PFSK-1 (cell line): Measurements from ENCODE around the gene VSTM2A.
A peak's percentile ranks its signal among the peaks of the same experiment; 100 is the strongest.

ENCODE experiments used
- FOXP2 ChIP-seq: optimal IDR thresholded peaks from 2 replicates; pipeline ENCODE3; 2011; ENCODE audit warnings: borderline replicate concordance, control low read depth, inconsistent platforms; ENCODE audit not compliant: insufficient read depth; ENCODE audit errors: extremely low read length, extremely low read depth
- POLR2AphosphoS5 ChIP-seq: IDR thresholded peaks from 2 replicates; pipeline ENCODE4 v1.6.1; 2012; ENCODE audit warnings: low read depth, mild to moderate bottlenecking, control low read depth, low read length, moderate library complexity
- SIN3A ChIP-seq: IDR thresholded peaks from 2 replicates; pipeline ENCODE4 v1.6.1; 2012; ENCODE audit warnings: mild to moderate bottlenecking, low read length, moderate library complexity, borderline replicate concordance; ENCODE audit not compliant: insufficient read depth
- TAF1 ChIP-seq: IDR thresholded peaks from 2 replicates; pipeline ENCODE4 v1.6.1; 2012; ENCODE audit warnings: low read length, control low read depth, borderline replicate concordance; ENCODE audit not compliant: insufficient read depth
- TF ChIP-seq, protein P1 (sequence below), 2 experiments: IDR thresholded peaks; 2 replicates each; pipeline versions ENCODE4 v1.6.1 to v1.8.0; 2011 to 2012; ENCODE audit warnings: low read depth in 2 of 2, low read length in 2 of 2, control low read depth in 1 of 2, inconsistent platforms in 1 of 2, mild to moderate bottlenecking in 1 of 2, moderate library complexity in 1 of 2; ENCODE audit not compliant: insufficient read depth in 1 of 2

Gene VSTM2A

DNA sequence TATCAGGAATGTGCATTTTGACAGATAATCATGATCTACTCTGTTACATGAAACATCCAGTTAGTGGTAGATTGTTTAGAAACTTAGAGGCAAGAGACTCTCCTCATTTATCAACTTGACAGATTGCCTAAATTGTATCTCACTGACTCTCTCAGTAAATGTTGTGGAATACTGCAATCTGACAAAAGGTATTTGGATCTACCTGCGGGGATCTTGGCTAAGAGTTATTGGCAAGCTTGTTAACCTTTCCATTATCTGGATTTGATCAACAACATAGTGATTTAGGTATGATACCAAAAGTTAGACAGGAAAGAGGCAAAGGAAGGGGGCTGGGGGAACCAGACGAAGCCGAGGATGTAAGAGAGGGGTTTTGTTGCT is 2.0 kb downstream of the VSTM2A start:
- TF ChIP-seq SIN3A (no peak), TAF1 (no peak), FOXP2 (no peak), POLR2AphosphoS5 (no peak)
- TF ChIP-seq, protein P1, sequence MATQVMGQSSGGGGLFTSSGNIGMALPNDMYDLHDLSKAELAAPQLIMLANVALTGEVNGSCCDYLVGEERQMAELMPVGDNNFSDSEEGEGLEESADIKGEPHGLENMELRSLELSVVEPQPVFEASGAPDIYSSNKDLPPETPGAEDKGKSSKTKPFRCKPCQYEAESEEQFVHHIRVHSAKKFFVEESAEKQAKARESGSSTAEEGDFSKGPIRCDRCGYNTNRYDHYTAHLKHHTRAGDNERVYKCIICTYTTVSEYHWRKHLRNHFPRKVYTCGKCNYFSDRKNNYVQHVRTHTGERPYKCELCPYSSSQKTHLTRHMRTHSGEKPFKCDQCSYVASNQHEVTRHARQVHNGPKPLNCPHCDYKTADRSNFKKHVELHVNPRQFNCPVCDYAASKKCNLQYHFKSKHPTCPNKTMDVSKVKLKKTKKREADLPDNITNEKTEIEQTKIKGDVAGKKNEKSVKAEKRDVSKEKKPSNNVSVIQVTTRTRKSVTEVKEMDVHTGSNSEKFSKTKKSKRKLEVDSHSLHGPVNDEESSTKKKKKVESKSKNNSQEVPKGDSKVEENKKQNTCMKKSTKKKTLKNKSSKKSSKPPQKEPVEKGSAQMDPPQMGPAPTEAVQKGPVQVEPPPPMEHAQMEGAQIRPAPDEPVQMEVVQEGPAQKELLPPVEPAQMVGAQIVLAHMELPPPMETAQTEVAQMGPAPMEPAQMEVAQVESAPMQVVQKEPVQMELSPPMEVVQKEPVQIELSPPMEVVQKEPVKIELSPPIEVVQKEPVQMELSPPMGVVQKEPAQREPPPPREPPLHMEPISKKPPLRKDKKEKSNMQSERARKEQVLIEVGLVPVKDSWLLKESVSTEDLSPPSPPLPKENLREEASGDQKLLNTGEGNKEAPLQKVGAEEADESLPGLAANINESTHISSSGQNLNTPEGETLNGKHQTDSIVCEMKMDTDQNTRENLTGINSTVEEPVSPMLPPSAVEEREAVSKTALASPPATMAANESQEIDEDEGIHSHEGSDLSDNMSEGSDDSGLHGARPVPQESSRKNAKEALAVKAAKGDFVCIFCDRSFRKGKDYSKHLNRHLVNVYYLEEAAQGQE (IDR thresholded peaks at IDR 0.05; ENCODE audit: insufficient read depth in 1 of 2, low read depth in 2 of 2, low read length in 2 of 2) = no peak

GRCh38 chr7:54544527-54545240 is 2.5 kb downstream of the VSTM2A start:
- TF ChIP-seq, protein P1 (IDR thresholded peaks at IDR 0.05; ENCODE audit: insufficient read depth in 1 of 2, low read depth in 2 of 2, low read length in 2 of 2) = no peak
- TF ChIP-seq TAF1 (no peak), FOXP2 (no peak), POLR2AphosphoS5 (no peak), SIN3A (no peak)

- TF ChIP-seq FOXP2 (no peak), TAF1 (no peak), SIN3A (no peak), POLR2AphosphoS5 (no peak)
- TF ChIP-seq, protein P1 (IDR thresholded peaks at IDR 0.05; ENCODE audit: insufficient read depth in 1 of 2, low read depth in 2 of 2, low read length in 2 of 2) = no peak
Measured at GRCh38 chr7:54545241-54545563, 3.0 kb downstream of the VSTM2A start.

DNA sequence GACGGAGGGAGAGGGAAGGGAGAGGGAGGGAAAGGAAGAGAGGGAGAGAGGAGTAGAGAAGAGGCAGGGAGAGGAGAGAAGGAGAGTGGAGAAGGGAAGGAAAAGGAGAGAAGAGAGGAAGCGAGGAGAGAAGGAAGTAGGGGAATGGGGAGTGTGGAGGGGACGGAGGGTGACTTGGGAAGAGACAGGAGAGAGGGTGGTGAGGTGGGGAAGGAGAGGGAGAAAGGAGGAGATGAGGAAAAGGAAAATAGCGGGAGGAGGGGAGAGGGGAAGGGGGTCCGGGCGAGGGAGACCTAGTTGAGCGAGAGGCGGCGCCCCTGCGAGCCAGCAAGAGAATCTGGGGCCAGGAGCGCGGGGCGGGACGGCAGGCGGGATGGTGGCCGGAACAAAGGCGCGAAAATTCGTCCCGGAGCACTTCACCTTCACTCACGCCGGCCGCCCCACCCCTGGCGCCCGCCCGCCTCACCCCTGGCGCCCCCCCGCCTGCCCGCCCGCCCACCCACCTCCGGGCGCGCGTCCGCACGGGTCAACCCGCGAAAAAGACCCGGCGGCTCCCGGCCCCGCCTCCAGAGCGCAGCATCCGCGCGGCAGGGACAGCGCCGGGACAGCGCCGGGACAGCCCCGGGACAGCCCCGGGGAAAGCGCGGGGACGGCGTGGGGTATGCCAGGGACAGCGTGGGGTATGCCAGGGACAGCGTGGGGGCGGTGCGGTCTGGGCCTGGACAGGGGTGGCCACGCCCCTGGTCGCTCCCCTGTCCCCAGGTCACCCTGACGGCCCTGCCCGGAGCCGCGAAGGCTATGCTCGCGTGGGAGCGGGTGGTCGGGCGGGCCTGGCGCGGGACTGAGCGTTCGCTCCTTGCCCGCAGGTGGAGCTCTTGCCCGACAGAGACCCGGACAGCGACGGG is 4.2 kb downstream of the VSTM2A start:
- TF ChIP-seq, protein P1 (IDR thresholded peaks at IDR 0.05; ENCODE audit: insufficient read depth in 1 of 2, low read depth in 2 of 2, low read length in 2 of 2) = 0 out of 4 replicates have a peak, but pooled peaks of 1 of the 2 experiments have one; percentile 11
- no peak for TF ChIP-seq FOXP2
- no peak for TF ChIP-seq TAF1
- no peak for TF ChIP-seq POLR2AphosphoS5
